HTR-8/SVneo (cell line): Measurements from ENCODE around the gene NCBP2L.

Experiments
- DNase-seq: peaks from one replicate; pipeline ENCODE4 v3.0.0; 2011; ENCODE audit warnings: low spot score, mixed read lengths; ENCODE audit not compliant: insufficient read length
- FAIRE-seq: peaks from 2 replicates; lab custom pipeline; 2011; peaks lifted over from hg19 to GRCh38; lab: Jason Lieb, UNC

Gene NCBP2L

DNA sequence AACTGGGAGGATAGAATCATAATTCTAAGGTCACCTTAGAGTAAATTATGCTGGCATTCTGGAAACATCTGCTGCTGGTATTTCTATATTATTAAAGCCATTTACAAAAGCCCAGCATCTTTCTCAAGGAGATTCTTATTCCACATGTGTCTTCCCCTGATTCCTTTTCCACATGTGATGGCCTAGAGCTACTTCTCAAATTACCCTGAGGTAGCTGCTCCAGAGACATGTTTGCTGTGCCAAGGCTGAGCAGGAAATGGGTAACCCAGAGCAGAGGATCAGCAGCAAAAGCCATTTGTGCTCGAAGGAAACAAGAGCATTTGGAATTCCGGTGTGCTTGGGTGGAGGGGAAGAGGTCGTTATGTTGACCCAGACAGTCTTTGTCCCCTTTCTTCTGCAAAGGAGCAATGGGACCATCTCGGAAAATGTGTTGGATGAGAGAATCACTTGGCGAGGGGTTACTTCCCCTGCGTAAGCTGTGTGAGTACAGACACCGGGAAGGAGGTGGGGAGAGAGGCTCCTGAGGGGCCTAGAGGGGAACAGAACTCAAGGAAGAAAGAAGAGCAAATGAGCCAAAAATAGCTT, 26.6 kb upstream of the NCBP2L start:
- DNase-seq: no peak
- no peak for FAIRE-seq

DNA sequence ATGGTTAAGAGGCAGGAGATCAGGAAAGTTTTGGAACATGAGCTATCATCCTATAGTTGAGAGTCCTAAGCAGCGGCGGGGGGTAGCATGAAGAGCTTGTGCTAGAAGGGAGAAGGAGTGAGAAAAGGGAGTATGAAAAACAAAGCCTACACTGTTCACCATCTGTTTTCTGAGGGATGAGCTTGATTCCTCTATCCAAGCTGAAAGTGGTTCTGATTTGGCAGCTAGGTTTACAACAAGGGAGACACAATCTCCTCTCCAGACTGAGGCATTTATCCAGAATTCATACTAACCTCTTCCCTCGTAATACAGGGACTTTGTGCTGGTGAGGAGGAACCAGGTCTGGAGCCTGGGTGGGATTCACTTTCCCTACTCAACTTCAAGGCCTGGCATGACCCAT, 25.5 kb upstream of the NCBP2L start:
- DNase-seq: no peak

DNA sequence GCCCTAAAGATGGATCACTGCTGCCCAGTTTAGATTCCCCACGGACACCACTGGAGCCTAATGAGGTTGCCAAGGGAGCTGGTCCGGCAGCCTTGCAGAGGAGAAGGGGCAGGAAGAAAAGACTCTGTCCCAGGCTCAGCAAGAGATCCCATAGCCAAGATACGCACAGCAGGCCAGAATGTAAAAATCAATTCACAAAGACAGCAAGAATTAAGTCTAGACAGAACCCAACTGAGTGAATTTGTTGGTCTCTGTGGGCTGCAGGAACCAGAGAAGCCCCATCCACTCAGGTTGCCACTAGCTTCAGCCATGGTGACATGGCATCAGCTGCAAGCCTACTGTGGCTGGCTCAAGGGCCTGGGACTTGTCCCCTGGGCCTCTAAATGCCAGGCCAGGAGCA, 24.8 kb upstream of the NCBP2L start:
- DNase-seq (no peak), FAIRE-seq (no peak)

More for the DNA sequence above, 25.5 kb upstream of the NCBP2L start:
- no peak for FAIRE-seq

- FAIRE-seq (no peak), DNase-seq (no peak)
Observed at GRCh38 chrX:107753187-107753586, 24.3 kb upstream of the NCBP2L start.

DNA sequence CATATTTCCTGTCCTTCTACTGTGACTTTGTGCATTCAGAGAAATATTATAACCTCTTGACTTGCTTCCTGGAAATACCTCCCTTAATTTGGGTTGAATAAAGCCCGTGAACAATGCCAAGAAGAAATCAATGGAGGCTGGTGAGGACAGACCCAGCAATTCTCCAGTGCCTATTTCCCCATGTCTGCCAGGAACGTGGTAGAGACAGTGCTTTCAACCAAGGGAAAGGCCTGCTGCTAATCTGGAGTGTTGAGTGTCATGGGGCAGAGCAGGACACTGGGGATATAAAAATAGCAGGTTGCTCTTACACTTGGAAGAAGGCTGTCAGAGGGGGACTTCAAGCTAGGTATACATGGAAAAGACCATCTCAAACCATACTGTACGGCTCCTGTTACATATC, 21.8 kb upstream of the NCBP2L start:
- FAIRE-seq (no peak), DNase-seq (no peak)

DNA sequence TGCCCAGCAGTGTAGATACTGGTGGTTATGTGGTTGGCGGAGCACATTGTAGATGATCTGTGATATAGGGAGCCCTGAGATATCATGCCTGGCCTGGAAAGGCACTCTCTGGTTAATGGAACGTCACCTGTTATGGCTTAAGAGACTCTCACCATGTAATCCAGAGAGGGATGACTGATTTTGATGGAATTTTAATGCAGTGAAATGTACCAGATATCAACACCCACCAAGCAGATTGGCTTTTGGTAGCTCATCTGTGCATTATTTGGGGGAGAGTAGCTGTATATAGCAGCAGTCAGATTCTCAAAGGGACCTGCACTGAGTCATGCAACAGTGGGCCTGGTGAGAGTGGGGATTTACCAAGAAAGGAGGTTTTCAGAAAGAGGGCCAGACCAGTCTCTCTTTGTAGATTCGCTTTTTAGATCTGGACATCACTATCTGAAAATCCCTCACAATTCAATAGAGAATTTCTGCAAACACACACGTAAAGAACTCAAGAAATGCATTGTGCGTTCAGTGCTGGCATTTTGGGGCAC, 19.2 kb upstream of the NCBP2L start:
- FAIRE-seq (no peak), DNase-seq (no peak)

- FAIRE-seq (no peak), DNase-seq (no peak)
Observed at GRCh38 chrX:107760304-107761077, 17.0 kb upstream of the NCBP2L start.

DNA sequence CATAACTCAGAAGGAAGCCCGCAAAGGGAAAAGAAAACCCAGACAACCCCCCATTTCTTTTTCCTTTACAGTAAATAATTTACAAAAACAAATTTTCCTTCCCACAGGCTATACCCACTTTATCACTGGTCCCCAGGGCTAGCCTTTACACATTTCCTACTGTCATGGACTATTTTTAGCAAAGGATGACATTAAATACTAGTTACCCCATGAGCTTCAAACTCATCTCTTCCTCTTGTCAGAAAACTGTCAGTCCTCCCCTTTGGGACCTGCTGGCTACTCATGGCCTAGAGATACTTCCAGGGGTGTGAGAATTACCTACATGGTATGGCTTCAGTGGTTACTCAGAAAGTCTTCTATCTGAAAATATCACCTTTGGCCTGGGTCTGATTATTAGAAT, 13.9 kb upstream of the NCBP2L start:
- no peak for FAIRE-seq
- DNase-seq: no peak

- DNase-seq (no peak), FAIRE-seq (no peak)
Observed at GRCh38 chrX:107764845-107765608, 12.5 kb upstream of the NCBP2L start.

- DNase-seq (no peak), FAIRE-seq (no peak)
Observed at GRCh38 chrX:107766470-107767150, 10.9 kb upstream of the NCBP2L start.

DNA sequence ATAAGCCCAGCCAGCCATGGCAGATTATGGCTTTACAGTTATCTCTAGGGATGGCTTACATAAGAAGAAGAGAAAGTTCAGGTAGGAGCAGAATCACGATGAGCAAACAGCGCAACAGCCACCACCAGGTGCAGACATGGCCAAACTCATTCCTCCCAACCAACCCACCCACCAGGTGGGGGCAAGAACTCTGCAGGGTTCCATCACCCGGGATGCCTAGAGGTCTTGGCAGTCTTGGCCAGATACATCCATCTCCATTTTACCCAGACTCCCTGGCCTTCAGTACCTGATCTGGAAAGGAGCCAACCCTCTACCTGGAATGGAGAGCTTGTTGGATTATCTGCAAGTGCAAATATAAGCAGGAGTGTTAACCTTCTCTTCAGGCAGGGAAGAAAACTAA, 9.5 kb upstream of the NCBP2L start:
- FAIRE-seq: no peak
- DNase-seq: no peak

GRCh38 chrX:107769581-107770317, 7.8 kb upstream of the NCBP2L start:
- DNase-seq (no peak), FAIRE-seq (no peak)

DNA sequence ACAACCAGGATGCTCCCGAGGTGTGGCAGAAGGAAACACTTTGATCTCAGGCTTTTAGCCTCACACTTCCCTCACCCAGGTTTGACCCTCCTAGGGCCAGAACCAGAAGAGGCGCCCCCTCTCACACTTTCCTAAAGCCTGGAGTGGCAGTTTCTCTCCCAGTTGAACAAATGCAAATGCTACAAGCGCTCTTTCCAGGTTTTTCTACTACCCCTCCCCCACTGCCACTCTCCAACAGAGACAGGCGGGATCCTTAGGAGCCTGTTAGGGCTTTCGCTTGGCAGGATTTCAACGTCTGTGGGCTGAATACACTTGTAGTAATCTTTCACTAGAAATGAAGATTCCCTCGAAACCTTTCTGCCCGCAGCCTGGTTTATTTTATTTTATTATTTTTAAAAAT, 4.3 kb upstream of the NCBP2L start:
- DNase-seq (no peak), FAIRE-seq (no peak)

DNA sequence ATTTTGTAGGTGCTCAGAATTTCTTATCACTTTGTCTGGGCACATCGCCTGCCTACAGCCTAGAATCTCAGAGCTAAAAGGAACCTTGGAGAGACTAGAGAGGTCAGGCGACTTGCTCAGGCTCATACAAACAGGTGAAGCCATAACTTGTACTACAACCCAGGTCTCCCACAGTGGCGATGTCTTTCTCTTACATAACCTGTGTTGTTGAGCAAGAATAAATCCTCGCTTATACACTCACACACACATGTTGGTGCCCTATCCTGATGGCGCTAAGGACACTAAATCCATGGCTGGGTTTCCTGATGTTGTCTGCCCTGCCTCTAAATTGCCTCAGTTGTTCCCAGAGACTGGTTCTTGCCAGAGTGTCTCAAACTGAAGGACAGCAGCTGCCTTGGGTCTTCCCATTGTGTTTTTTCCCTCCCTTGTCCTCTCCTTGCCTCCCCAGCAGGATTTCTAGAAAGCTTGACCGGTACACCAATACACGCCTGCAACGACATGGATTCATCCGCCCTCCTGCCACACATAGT, 3.6 kb upstream of the NCBP2L start:
- DNase-seq (no peak), FAIRE-seq (no peak)

DNA sequence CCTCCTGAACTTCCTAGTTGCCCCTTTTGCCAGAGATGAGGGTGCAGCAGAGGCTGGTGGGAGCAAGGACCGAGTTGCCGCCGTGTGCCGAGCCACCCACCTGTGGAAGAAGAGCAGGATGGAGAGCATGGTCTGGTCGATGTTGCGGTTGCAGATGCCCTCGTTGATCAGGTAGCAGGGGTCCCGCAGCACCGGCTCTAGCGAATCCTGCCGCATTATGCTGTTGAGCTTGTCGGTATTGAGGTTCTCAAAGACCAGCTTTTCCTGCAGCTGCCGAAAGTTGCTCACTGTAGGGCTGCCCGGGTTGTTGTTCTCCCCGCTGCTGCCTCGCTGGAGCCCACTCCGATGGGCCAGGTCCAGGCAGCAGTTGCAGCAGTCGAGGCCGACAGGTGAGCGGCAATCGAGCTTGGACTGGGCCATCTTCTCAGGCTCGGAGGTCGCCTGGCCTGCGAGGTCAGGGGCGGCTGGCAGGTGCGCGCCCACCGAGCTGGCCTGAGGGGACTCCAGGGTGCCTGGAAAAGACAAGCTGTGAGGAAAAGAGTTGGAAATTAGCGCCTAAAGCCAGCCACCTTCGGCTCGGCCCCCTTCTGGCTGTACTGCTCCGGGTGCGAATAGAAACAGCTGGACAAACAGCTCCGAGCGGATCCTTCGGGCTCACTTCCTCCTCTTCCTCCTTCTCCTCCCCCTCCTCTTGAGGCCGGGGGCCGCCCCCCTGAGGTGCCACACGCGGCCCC, 2.4 kb upstream of the NCBP2L start:
- DNase-seq (no peak), FAIRE-seq (no peak)

DNA sequence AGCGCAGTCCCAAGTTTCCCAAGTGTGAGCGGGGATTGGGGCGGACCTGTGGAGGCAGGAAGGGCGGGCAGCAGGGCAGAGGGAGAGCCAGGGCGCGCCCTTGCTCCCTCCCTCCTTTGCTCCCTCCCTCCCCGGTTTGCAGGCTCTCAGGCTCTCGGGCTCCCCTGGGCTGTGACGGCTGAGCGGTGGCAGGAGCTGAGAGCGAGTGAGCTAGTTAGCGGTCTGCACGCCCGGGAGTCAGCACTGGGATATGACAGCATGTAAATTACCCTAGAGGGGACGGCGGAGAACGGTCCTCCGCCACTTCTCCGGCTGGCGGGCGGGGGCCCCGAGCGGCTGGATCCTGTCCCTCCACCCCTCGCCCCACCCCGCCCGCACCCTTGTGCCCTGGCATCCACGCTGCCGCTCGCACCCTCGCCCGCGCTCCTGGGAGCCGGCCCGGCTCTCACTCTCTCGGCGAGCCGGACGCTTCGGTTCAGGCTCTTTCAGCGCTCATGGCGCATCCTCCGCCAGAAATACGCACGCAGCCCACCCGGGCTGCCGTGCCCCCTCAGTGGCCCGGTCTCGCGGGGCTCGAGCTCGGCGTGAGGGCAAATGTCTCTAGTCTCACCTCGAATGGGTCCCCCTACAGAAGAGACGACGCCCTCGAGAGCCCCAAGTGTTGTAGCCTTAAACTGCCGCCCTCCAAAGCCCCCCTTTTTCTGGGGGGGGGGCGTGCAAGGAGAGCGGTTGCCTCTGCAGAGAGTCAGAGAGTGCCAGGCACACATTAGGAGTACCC, 1.6 kb upstream of the NCBP2L start, which contains the start of gene TSC22D3:
Gene TSC22D3, minus strand, starts transcription at position 54 of the 778 bp plus-strand sequence. CDS start 368 bp downstream, outside the sequence.
- FAIRE-seq (no peak), DNase-seq (peak; percentile 21)

DNA sequence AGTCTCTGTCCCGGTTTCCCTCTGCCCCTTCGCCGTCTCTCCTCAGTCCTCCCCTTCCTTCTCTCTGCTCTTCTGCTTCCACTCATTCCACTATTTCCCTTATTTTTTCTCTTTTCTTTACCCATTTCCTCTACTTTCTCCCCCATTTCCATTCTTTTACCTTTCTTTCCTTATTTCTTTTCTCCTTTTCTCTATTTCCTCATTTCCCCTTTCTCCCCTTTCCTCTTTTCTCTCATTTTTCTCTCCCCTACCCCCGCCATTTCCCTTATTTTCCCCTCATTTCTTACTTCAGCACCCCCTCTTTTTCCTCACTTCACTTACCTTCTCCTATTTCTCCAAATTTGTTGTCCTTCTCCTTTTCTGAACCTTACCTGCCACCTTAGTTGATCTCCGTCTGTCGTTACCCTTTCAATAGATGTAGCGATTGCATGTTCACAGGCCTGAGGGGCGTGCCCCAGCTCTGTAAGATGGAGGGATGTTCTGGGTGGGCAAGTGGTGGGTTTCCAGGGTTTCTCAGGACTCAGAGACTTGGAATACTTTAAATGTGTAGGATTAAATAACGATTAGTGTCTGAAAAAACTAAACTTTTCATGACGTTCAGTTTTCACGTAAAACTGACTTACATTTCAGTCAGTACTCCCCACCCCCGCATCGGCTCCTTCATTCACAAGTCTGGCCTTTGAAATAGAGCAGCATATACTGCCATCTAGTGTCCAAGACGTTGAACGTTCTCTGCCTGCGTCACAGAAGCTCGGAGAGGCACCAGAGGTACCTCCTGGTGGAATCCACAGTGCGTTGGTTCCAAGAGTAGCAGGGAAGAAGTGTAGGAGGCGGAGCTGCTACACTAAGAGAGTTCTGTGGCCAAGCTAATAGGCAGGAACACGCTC, 641 bp upstream of the NCBP2L start:
- no peak for FAIRE-seq
- peak; percentile 41 for DNase-seq
